VCaP (cell line): ENCODE results near the gene APMAP.

Experiments
- H3K27ac ChIP-seq: fragments of 450-650 bp; 2 replicates; pipeline ENCODE4 v1.5.1; 2017
- CTCF ChIP-seq: fragments of 450-650 bp; conservative IDR thresholded peaks from 2 replicates; pipeline ENCODE4 v1.5.1; 2017; ENCODE audit warnings: mild to moderate bottlenecking, moderate library complexity

The APMAP gene

DNA sequence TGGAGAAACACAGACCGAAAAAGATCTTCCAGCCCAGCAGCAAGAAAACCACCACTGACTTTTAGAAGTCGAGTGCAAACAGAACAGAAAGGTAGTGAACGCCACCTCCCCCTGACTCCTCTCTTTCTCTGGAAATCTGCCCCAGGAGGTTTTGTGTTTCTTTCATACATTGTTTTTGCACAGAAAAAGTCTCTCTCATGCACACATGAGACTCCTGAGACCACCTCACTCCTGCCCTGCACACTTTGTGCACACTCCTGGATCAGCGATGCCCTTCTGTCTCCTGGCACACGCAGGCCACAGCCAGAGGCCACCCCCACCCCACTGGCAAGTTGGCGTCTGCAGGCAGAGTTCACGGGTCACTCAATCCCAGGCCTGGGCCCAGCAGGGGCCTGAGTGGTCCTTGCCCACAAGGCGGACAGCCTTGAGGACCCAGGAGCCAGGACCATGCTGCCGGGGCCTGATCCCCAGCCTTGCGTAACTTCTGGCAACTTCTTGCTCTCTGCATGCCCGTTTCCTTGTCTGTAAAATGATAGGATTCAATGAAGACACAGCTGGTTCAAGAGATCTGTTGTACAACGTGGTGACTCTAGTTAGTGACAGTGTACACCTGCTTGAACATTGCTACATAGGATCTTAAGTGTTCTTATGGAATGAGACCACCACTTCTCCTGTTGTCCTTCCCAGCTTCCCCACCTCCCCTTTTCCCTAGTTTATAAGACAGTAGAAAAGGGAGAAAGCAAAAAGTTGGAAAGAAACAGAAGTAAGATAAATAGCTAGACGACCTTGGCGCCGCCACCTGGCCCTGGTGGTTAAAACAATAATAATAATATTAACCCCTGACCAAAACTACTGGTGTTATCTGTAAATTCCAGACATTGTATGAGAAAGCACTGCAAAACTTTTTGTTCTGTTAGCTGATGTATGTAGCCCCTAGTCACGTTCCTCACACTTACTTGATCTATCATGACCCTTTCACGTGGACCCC lies 73.7 kb downstream of the APMAP start:
- no peak overlapping the region; the same call in 1 of the 2 replicates for H3K27ac ChIP-seq
- peak; percentile 62 for TF ChIP-seq CTCF

GRCh38 chr20:24917797-24918578 lies 74.6 kb downstream of the APMAP start:
- H3K27ac ChIP-seq, result no peak overlapping the region; the same call in 1 of the 2 replicates
- peak; percentile 93 for TF ChIP-seq CTCF

- no peak overlapping the region for H3K27ac ChIP-seq
- no peak for TF ChIP-seq CTCF
Observed at GRCh38 chr20:24917056-24917455, 75.5 kb downstream of the APMAP start.

- TF ChIP-seq CTCF, result no peak
Observed at GRCh38 chr20:24916412-24916811, 76.1 kb downstream of the APMAP start.

DNA sequence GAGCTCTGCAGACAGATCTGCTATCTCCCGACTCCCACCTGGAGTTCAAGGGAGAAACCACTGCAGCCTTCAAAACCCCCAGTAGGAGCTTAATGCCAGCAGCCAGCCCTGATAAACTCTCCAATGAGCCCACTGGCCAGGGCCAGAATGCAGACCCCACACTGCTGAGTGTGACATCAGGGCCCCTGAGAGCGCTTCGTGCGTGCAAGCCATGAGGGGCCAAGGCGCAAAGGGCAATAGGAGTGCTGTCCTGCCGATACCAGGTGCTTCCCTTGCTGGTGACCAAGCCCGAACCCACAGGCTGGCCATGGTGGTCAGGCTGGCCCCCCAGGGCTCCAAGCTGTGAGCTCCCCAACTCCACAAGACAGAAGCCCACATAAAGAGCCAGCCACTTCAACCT lies 76.7 kb downstream of the APMAP start:
- no peak for TF ChIP-seq CTCF

More at GRCh38 chr20:24916412-24916811, 76.1 kb downstream of the APMAP start:
- no peak overlapping the region for H3K27ac ChIP-seq

GRCh38 chr20:24915440-24915839 lies 77.1 kb downstream of the APMAP start:
- no peak overlapping the region for H3K27ac ChIP-seq
- no peak for TF ChIP-seq CTCF

More for the DNA sequence above, 76.7 kb downstream of the APMAP start:
- no peak overlapping the region for H3K27ac ChIP-seq
